ENCODE measurements around the gene SLC38A3.

Gene SLC38A3

GRCh38 chr3:50232303-50232702, 27.2 kb downstream of the SLC38A3 start:
- H3K79me2 ChIP-seq (ENCODE audit: insufficient read depth, low read depth) = peaks cover 11% of the 10 kb centered on the region
- TF ChIP-seq, protein P1, sequence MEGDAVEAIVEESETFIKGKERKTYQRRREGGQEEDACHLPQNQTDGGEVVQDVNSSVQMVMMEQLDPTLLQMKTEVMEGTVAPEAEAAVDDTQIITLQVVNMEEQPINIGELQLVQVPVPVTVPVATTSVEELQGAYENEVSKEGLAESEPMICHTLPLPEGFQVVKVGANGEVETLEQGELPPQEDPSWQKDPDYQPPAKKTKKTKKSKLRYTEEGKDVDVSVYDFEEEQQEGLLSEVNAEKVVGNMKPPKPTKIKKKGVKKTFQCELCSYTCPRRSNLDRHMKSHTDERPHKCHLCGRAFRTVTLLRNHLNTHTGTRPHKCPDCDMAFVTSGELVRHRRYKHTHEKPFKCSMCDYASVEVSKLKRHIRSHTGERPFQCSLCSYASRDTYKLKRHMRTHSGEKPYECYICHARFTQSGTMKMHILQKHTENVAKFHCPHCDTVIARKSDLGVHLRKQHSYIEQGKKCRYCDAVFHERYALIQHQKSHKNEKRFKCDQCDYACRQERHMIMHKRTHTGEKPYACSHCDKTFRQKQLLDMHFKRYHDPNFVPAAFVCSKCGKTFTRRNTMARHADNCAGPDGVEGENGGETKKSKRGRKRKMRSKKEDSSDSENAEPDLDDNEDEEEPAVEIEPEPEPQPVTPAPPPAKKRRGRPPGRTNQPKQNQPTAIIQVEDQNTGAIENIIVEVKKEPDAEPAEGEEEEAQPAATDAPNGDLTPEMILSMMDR (conservative IDR thresholded peaks at IDR 0.05; ENCODE audit: low read depth, low read length) = no peak
- H3K27ac ChIP-seq = no peak overlapping the region

GRCh38 chr3:50233176-50233575, 28.1 kb downstream of the SLC38A3 start:
- Histone ChIP-seq H3K27ac (no peak overlapping the region), H2AFZ (ENCODE audit: low read depth) (no peak overlapping the region), H4K20me1 (ENCODE audit: insufficient read depth) (no peaks in the 10 kb centered on the region), H3K9ac (no peak overlapping the region), H3K4me1 (ENCODE audit: low read depth, poor library complexity, severe bottlenecking) (no peaks in the 10 kb centered on the region), H3K4me2 (no peak overlapping the region), H3K36me3 (ENCODE audit: insufficient read depth) (no peaks in the 10 kb centered on the region), H3K27me3 (ENCODE audit: insufficient read depth, low read depth) (no peaks in the 10 kb centered on the region), H3K4me3 (IDR thresholded peaks at IDR 0.05; ENCODE audit: insufficient read depth, low read depth, low read length) (no peak overlapping the region), H3K79me2 (ENCODE audit: insufficient read depth, low read depth) (peaks cover 17% of the 10 kb centered on the region)
- TF ChIP-seq, protein P1 (conservative IDR thresholded peaks at IDR 0.05; ENCODE audit: low read depth, low read length) = no peak

More at GRCh38 chr3:50232303-50232702, 27.2 kb downstream of the SLC38A3 start:
- Histone ChIP-seq H2AFZ (ENCODE audit: low read depth) (no peak overlapping the region), H4K20me1 (ENCODE audit: insufficient read depth) (no peaks in the 10 kb centered on the region), H3K4me3 (IDR thresholded peaks at IDR 0.05; ENCODE audit: insufficient read depth, low read depth, low read length) (no peak overlapping the region), H3K4me1 (ENCODE audit: low read depth, poor library complexity, severe bottlenecking) (no peaks in the 10 kb centered on the region), H3K27me3 (ENCODE audit: insufficient read depth, low read depth) (no peaks in the 10 kb centered on the region), H3K36me3 (ENCODE audit: insufficient read depth) (no peaks in the 10 kb centered on the region), H3K9ac (no peak overlapping the region), H3K4me2 (no peak overlapping the region)

DNA sequence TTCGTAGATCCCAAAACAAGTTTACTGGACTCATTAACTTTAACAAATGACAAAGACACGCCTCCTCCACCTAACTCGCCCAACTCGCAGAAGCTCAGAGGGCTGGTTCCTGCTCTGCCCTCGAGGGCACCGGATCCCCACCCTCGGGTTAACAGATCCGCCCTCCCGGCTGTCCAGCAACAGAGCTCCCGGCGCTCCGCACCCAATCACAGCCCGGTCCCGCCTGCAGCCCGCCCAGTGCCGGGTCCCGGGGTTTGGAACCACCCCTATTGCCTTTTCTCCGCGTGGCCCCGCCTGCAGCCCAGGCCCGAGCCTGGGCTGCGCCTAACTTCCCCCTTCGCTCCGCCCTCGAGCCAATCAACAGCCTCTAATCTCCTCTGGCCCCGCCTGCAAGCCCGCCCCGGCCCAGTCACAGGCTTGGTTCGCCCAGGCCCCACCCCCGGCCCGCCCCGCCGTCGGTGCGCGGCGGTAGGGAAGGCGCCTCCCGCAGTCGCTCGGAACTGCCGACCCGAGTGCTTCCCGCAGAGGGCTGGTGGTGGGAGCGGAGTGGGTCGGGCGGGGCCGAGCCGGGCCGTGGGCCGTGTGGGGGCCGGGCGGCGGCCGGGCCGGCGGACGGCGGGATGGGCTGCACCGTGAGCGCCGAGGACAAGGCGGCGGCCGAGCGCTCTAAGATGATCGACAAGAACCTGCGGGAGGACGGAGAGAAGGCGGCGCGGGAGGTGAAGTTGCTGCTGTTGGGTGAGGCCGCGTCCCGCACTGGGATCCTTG, 30.8 kb downstream of the SLC38A3 start, which contains the start of gene GNAI2:
GNAI2 (plus strand) TSS at position 489 of the 768 bp plus-strand sequence; CDS start at position 621, 132 bp downstream.
- Histone ChIP-seq H3K9ac (peak within 1 kb of the TSS; percentile 47), H3K4me1 (ENCODE audit: low read depth, poor library complexity, severe bottlenecking) (no peaks in the 10 kb centered on the region), H2AFZ (ENCODE audit: low read depth) (peak within 1 kb of the TSS; percentile 28; the same call in 1 of the 2 replicates), H3K27me3 (ENCODE audit: insufficient read depth, low read depth) (no peaks in the 10 kb centered on the region), H3K4me2 (peak within 1 kb of the TSS; percentile 76), H3K36me3 (ENCODE audit: insufficient read depth) (no peaks in the 10 kb centered on the region), H3K27ac (no peak within 1 kb of the TSS; the same call in 1 of the 2 replicates), H3K79me2 (ENCODE audit: insufficient read depth, low read depth) (peaks cover 33% of the 10 kb centered on the region), H3K4me3 (IDR thresholded peaks at IDR 0.05; ENCODE audit: insufficient read depth, low read depth, low read length) (peak within 1 kb of the TSS; percentile 59), H4K20me1 (ENCODE audit: insufficient read depth) (no peaks in the 10 kb centered on the region)
- TF ChIP-seq, protein P1 (conservative IDR thresholded peaks at IDR 0.05; ENCODE audit: low read depth, low read length) = no peak

- TF ChIP-seq, protein P1 (conservative IDR thresholded peaks at IDR 0.05; ENCODE audit: low read depth, low read length) = no peak
- H3K4me3 ChIP-seq (IDR thresholded peaks at IDR 0.05; ENCODE audit: insufficient read depth, low read depth, low read length) = peak overlapping the region; percentile 59
- H2AFZ ChIP-seq (ENCODE audit: low read depth) = no peak overlapping the region
- H4K20me1 ChIP-seq (ENCODE audit: insufficient read depth) = no peaks in the 10 kb centered on the region
- peaks cover 33% of the 10 kb centered on the region for H3K79me2 ChIP-seq (ENCODE audit: insufficient read depth, low read depth)
- H3K27ac ChIP-seq = no peak overlapping the region
- H3K9ac ChIP-seq = peak overlapping the region; percentile 47; the same call in 1 of the 2 replicates
- no peaks in the 10 kb centered on the region for H3K4me1 ChIP-seq (ENCODE audit: low read depth, poor library complexity, severe bottlenecking)
- no peaks in the 10 kb centered on the region for H3K27me3 ChIP-seq (ENCODE audit: insufficient read depth, low read depth)
- H3K36me3 ChIP-seq (ENCODE audit: insufficient read depth) = no peaks in the 10 kb centered on the region
- H3K4me2 ChIP-seq = peak overlapping the region; percentile 76
Observed at GRCh38 chr3:50236484-50237132, 31.5 kb downstream of the SLC38A3 start.
